ENCODE measurements around the gene JCHAIN. TPM values are rescaled to one million over a fixed set of nuclear protein-coding genes. Genes with fewer than 3 reads are reported as not detected.
"Not testable (repeated sequence)": the region's sequence is repeated elsewhere in the genome, so short reads cannot be mapped to it uniquely, and the experiment has no call there.

Gene JCHAIN
- total RNA-seq, 1 donor from 2014 or later = not detected

- Histone ChIP-seq H3K9ac (no peak overlapping the region), H3K4me3 (no peak overlapping the region), H3K9me3 (ENCODE audit: low read depth) (no peaks in the 10 kb centered on the region), H3K27ac (no peak overlapping the region), H3K4me1 (peaks cover 5% of the 10 kb centered on the region), H3F3A (ENCODE audit: low read depth) (peaks cover 23% of the 10 kb centered on the region), H3K27me3 (no peaks in the 10 kb centered on the region), H2AFZ (replicated peaks) (no peak overlapping the region), H4K20me1 (ENCODE audit: low read depth) (no peaks in the 10 kb centered on the region), H3K4me2 (no peak overlapping the region), H3K79me2 (ENCODE audit: low read depth) (no peaks in the 10 kb centered on the region), H3K36me3 (no peaks in the 10 kb centered on the region)
- DNase-seq (ENCODE audit: low spot score) = no peak
- Mint-ChIP-seq H3K4me3 (no peak overlapping the region), H3K27ac (no peak overlapping the region), H3K9me3 (no peaks in the 10 kb centered on the region), H3K27me3 (ENCODE audit: insufficient read depth, low read depth) (no peaks in the 10 kb centered on the region), H3K4me1 (peaks cover 9% of the 10 kb centered on the region), H3K36me3 (no peaks in the 10 kb centered on the region)
- TF ChIP-seq CTCF (IDR thresholded peaks at IDR 0.05) (no peak), EZH2phosphoT487 (IDR thresholded peaks at IDR 0.05) (no peak), EZH2 (IDR thresholded peaks at IDR 0.05) (no peak)
Observed at GRCh38 chr4:70700712-70701111, 34.4 kb upstream of the JCHAIN start.

DNA sequence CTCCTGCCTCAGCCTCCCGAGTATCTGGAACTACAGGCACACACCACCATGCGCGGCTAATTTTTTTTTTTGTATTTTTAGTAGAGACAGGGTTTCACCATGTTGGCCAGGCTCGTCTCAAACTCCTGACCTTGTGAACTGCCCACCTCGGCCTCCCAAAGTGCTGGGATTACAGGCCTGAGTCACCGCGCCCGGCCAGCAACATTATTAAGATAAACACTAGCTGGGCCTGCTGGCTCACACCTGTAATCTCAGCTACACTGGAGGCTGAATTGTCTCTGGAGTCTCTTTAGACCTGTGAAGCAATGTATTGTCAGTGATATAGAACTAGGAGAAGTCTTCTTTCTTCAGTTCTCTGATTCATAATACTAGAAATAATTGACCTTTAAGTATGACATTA, 32.1 kb upstream of the JCHAIN start:
- not testable (repeated sequence) for H3K79me2 ChIP-seq (ENCODE audit: low read depth); H3K27ac Mint-ChIP-seq; H3K27me3 Mint-ChIP-seq (ENCODE audit: insufficient read depth, low read depth); H3K4me3 Mint-ChIP-seq; H3K4me1 Mint-ChIP-seq; H3K9me3 ChIP-seq (ENCODE audit: low read depth); H3K27ac ChIP-seq; H2AFZ ChIP-seq (replicated peaks); H3K4me3 ChIP-seq; H3K9me3 Mint-ChIP-seq; H3K36me3 Mint-ChIP-seq; H3K9ac ChIP-seq; H3K27me3 ChIP-seq; H3K4me1 ChIP-seq; H3K4me2 ChIP-seq; DNase-seq (ENCODE audit: low spot score); H3K36me3 ChIP-seq; H3F3A ChIP-seq (ENCODE audit: low read depth); H4K20me1 ChIP-seq (ENCODE audit: low read depth)

GRCh38 chr4:70694633-70695032, 28.3 kb upstream of the JCHAIN start:
- H3K79me2 ChIP-seq (ENCODE audit: low read depth) = peaks cover 32% of the 10 kb centered on the region
- peaks cover 11% of the 10 kb centered on the region for H4K20me1 ChIP-seq (ENCODE audit: low read depth)
- not testable (repeated sequence) for H3K4me2 ChIP-seq; H3K9me3 ChIP-seq (ENCODE audit: low read depth); H3K27me3 Mint-ChIP-seq (ENCODE audit: insufficient read depth, low read depth); H3K4me3 Mint-ChIP-seq; H3K27ac Mint-ChIP-seq; H3F3A ChIP-seq (ENCODE audit: low read depth); H3K27me3 ChIP-seq; H3K9ac ChIP-seq; H2AFZ ChIP-seq (replicated peaks); H3K4me3 ChIP-seq; H3K36me3 Mint-ChIP-seq; H3K27ac ChIP-seq; H3K9me3 Mint-ChIP-seq; DNase-seq (ENCODE audit: low spot score); H3K36me3 ChIP-seq
- H3K4me1 Mint-ChIP-seq = peaks cover 12% of the 10 kb centered on the region
- H3K4me1 ChIP-seq = peaks cover 11% of the 10 kb centered on the region

- no peak overlapping the region for H3K4me3 ChIP-seq
- no peak overlapping the region for H2AFZ ChIP-seq (replicated peaks)
- H3K9ac ChIP-seq = no peak overlapping the region
- no peak overlapping the region for H3K4me2 ChIP-seq
- no peaks in the 10 kb centered on the region for H3K36me3 ChIP-seq
- no peaks in the 10 kb centered on the region for H3K27me3 ChIP-seq
- no peak overlapping the region for H3K27ac ChIP-seq
- Mint-ChIP-seq H3K27ac (no peak overlapping the region), H3K9me3 (no peaks in the 10 kb centered on the region), H3K4me3 (no peak overlapping the region), H3K4me1 (peaks cover 32% of the 10 kb centered on the region), H3K36me3 (peaks cover 3% of the 10 kb centered on the region), H3K27me3 (ENCODE audit: insufficient read depth, low read depth) (peaks cover 5% of the 10 kb centered on the region)
- H4K20me1 ChIP-seq (ENCODE audit: low read depth) = peaks cover 18% of the 10 kb centered on the region
- DNase-seq (ENCODE audit: low spot score) = no peak
- TF ChIP-seq EZH2 (IDR thresholded peaks at IDR 0.05) (no peak), CTCF (IDR thresholded peaks at IDR 0.05) (no peak), EZH2phosphoT487 (IDR thresholded peaks at IDR 0.05) (no peak)
- H3K9me3 ChIP-seq (ENCODE audit: low read depth) = no peaks in the 10 kb centered on the region
- H3K79me2 ChIP-seq (ENCODE audit: low read depth) = peaks cover 45% of the 10 kb centered on the region
- peaks cover 19% of the 10 kb centered on the region for H3F3A ChIP-seq (ENCODE audit: low read depth)
- peaks cover 17% of the 10 kb centered on the region for H3K4me1 ChIP-seq
Observed at GRCh38 chr4:70691661-70692060, 25.4 kb upstream of the JCHAIN start.

Measured in neural progenitor cell (in vitro differentiated cells).